GM06990 (cell line): ENCODE results near the gene ROPN1L.

Experiments used
- DNase-seq: peaks from one replicate; pipeline ENCODE4 v3.0.0-alpha.2; 2011; ENCODE audit not compliant: insufficient read length; ENCODE audit errors: extremely low read depth
- H3K27me3 ChIP-seq: replicated peaks from 2 replicates; pipeline ENCODE4 v1.6.0; 2011; ENCODE audit warnings: low read length; ENCODE audit not compliant: control insufficient read depth, insufficient read depth
- H3K36me3 ChIP-seq: 2 replicates; pipeline ENCODE4 v1.5.1; 2011; ENCODE audit warnings: low read length; ENCODE audit not compliant: control insufficient read depth, insufficient read depth
- H3K4me3 ChIP-seq: replicated peaks from 2 replicates; pipeline ENCODE4 v1.5.1; 2011; ENCODE audit warnings: low read depth, mild to moderate bottlenecking, control low read depth, low read length
- CTCF ChIP-seq: IDR thresholded peaks from 2 replicates; pipeline ENCODE4 v1.5.1; 2011; ENCODE audit warnings: low read length, control low read depth, mild to moderate bottlenecking, inconsistent platforms; ENCODE audit not compliant: insufficient read depth, poor library complexity, severe bottlenecking

The ROPN1L gene

DNA sequence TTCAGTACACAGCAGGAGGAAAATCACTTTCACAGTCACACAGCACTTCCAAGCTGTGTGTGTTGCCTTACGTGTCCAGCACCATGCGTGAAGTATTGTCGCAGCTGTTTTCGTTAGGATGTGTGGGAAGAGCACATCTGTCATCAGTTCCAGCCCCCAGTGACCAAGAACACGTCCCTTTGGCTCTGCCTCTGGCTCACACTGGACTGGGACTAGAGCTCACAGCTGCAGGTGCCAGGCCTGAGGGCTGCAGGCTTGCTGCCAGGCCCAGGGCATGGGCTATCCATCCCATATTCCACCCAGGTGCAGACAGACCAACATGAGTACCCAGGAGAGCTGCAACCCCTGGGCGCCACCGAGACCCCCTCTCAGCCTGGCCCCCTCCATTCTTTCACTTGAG is 61.6 kb downstream of the ROPN1L start:
- no peak for TF ChIP-seq CTCF
- DNase-seq: no peak
- no peak overlapping the region for H3K4me3 ChIP-seq
- no peaks in the 10 kb centered on the region for H3K27me3 ChIP-seq
- H3K36me3 ChIP-seq: no peaks in the 10 kb centered on the region

DNA sequence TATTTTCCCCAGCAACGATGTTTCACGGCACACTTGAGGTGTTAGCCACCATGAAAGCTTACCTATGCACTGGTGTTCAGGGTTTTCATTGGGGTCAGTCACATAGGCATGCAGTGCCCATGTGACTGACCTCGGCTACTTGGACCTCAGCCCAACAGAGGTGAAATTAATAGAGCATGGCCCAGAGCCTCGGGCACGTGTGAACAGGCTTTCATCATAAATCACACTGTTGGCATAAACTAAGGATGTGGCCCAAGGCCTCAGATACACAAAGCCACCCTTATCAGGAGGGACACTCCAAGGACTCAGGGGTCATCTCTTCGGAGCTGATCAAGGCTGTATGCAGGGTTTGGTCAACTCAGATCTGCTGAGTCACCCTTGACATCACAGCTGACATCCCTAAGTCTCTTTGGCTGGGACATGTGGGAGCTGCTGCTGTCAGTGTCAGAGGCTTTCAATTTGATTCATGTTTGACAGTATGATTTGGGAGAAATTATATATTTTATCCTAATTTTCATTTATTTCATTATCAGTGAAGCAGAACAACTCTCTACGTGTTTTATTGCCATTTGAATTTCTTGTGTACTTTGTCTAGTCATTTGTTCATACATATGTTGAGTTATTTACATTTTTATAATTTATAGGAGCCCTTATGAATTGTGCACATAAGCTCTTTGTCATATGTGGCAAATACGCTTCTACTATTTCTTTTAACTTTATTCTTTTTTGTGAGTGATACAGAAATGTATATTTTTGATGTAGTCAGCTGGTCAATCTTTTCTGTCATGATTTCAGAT is 62.5 kb downstream of the ROPN1L start:
- TF ChIP-seq CTCF: no peak
- DNase-seq: no peak
- Histone ChIP-seq H3K36me3 (no peaks in the 10 kb centered on the region), H3K4me3 (no peak overlapping the region), H3K27me3 (no peaks in the 10 kb centered on the region)

DNA sequence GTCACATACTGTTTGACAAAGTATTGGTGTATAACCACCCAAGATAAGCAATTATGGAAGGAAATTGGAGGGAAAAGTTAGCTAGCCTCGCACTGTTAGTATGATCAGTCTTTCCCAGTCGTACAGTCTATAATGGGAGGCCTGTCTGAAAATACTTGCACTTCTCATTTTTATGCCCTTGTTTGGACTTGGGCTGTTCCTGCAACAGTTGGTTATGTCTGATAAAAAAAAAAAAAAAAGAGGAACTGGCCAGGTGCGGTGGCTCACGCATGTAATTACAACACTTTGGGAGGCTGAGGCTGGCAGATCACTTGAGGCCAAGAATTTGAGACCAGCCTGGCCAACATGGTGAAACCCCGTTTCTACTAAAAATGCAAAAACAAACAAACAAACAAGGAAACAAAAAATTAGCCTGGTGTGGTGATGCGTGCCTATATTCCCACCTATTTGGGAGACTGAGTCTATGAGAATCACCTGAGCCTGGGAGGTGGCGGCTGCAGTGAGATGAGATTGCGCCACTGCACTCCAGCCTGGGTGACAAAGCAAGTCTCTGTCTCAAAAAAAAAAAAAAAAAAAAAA is 63.9 kb downstream of the ROPN1L start:
- H3K27me3 ChIP-seq: no peaks in the 10 kb centered on the region
- DNase-seq: peak; percentile 61
- TF ChIP-seq CTCF: no peak
- H3K4me3 ChIP-seq: no peak overlapping the region
- no peaks in the 10 kb centered on the region for H3K36me3 ChIP-seq

- H3K27me3 ChIP-seq: no peaks in the 10 kb centered on the region
- no peak overlapping the region for H3K4me3 ChIP-seq
- no peak for TF ChIP-seq CTCF
- H3K36me3 ChIP-seq: no peaks in the 10 kb centered on the region
- no peak for DNase-seq
Observed at GRCh38 chr5:10506535-10506934, 64.9 kb downstream of the ROPN1L start.

- no peaks in the 10 kb centered on the region for H3K27me3 ChIP-seq
- TF ChIP-seq CTCF: no peak
- no peak for DNase-seq
- H3K4me3 ChIP-seq: no peak overlapping the region
- no peaks in the 10 kb centered on the region for H3K36me3 ChIP-seq
Observed at GRCh38 chr5:10507575-10508096, 66.0 kb downstream of the ROPN1L start.

DNA sequence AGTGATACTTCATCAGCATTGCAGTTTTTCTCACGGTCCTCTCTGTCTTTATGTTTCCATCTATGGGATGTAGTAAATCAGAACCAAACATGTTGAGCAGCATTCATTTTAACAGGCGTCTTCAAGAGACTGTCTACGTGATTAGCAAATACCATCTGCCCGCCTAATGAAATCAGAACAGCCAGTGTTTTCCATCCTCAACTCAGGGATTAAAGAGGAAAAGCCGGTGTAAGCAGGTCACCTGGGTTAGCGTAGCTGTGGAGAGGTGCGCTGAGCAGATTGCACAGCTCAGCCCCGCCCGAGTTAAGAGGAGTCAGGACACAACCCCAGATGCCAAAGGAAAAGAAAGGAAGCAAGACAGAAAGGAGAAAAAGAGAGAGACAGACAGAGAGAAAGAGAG is 67.9 kb downstream of the ROPN1L start:
- Histone ChIP-seq H3K36me3 (no peaks in the 10 kb centered on the region), H3K4me3 (no peak overlapping the region), H3K27me3 (no peaks in the 10 kb centered on the region)
- DNase-seq: no peak
- no peak for TF ChIP-seq CTCF
